SU-DHL-6 (cell line): ENCODE data around the gene CKM.

ENCODE experiments used
- EZH2phosphoT487 ChIP-seq: fragments of 200-600 bp; sonication (generic), shearing (Covaris generic); conservative IDR thresholded peaks from 2 replicates; pipeline ENCODE4 v1.6.1; 2018; ENCODE audit warnings: mild to moderate bottlenecking, antibody characterized with exemption, low read length, moderate library complexity, mixed read lengths
- TF ChIP-seq, protein P1 (sequence below): fragments of 200-600 bp; sonication (generic); IDR thresholded peaks from one replicate; pipeline ENCODE4 v1.5.1; 2017; ENCODE audit warnings: antibody characterized with exemption, mild to moderate bottlenecking, low read length, moderate library complexity; ENCODE audit not compliant: insufficient read depth, poor library complexity, severe bottlenecking

DNA sequence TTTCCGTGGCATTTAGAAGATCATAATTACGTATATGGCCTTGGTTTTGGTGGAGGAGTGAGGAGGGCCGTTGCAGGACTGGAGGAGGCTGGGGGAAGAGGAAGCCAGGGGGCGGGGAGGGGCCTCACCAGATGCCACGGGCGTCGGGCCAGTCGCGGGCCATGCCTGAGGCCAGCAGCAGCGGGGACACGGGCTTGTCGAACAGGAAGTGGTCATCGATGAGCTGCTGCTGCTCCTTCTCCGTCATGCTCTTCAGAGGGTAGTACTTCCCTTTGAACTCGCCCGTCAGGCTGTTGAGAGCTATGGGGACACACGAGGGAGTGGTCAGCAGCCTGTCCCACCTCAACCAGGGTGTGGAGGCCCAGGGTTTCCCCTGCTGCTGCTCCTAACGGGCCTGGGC lies 11.1 kb downstream of the CKM start:
- TF ChIP-seq, protein P1, sequence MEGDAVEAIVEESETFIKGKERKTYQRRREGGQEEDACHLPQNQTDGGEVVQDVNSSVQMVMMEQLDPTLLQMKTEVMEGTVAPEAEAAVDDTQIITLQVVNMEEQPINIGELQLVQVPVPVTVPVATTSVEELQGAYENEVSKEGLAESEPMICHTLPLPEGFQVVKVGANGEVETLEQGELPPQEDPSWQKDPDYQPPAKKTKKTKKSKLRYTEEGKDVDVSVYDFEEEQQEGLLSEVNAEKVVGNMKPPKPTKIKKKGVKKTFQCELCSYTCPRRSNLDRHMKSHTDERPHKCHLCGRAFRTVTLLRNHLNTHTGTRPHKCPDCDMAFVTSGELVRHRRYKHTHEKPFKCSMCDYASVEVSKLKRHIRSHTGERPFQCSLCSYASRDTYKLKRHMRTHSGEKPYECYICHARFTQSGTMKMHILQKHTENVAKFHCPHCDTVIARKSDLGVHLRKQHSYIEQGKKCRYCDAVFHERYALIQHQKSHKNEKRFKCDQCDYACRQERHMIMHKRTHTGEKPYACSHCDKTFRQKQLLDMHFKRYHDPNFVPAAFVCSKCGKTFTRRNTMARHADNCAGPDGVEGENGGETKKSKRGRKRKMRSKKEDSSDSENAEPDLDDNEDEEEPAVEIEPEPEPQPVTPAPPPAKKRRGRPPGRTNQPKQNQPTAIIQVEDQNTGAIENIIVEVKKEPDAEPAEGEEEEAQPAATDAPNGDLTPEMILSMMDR: no peak
- TF ChIP-seq EZH2phosphoT487: no peak
